Measurements from ENCODE around the gene AXDND1.

AXDND1 gene

GRCh38 chr1:179587336-179587735 lies 221.6 kb downstream of the AXDND1 start:
- DNase-seq = no peak

- no peak for DNase-seq
Observed at GRCh38 chr1:179588425-179589024, 222.8 kb downstream of the AXDND1 start.

- no peak for DNase-seq
Observed at GRCh38 chr1:179589509-179589908, 223.7 kb downstream of the AXDND1 start.

- no peak for DNase-seq
Observed at GRCh38 chr1:179590671-179591070, 224.9 kb downstream of the AXDND1 start.

- no peak for DNase-seq
Observed at GRCh38 chr1:179591253-179591591, 225.5 kb downstream of the AXDND1 start.

GRCh38 chr1:179591592-179592580 lies 226.1 kb downstream of the AXDND1 start, which contains the start of gene TDRD5:
Gene TDRD5, plus strand, starts transcription at chr1:179591832. Its CDS starts 784 bp downstream, at chr1:179592616.
- DNase-seq = no peak

GRCh38 chr1:179598631-179599030 lies 232.9 kb downstream of the AXDND1 start:
- DNase-seq = no peak

- no peak for DNase-seq
Observed at GRCh38 chr1:179599623-179600249, 234.0 kb downstream of the AXDND1 start.

GRCh38 chr1:179601093-179601492 lies 235.3 kb downstream of the AXDND1 start:
- no peak for DNase-seq
